COLO829 (cell line): ENCODE measurements around the gene HLA-B.

Experiments used
- DNase-seq: peaks from one replicate; pipeline ENCODE4 v3.0.0; 2012; ENCODE audit warnings: low spot score

Gene HLA-B

GRCh38 chr6:31305703-31306219 is 51.2 kb downstream of the HLA-B start:
- no peak for DNase-seq

DNA sequence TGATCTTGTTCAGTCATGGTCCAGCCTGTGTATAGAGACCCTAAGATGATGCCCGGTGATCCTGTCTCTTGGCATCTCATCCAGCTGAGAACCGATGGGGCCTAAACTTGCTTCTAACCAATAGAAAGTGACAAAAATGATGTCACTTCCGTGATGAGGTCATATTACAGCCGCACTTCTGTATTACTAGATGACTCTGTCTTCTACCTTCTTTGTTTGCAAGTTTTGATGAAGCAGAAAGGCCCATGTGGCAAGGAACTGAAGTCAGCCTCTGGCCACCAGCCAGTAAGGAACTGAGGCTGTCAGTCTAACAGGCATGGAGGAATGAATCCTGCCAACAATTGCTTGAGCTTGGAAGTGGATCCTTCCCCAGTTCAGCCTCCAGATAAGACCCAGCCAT is 52.3 kb downstream of the HLA-B start:
- DNase-seq: no peak
